ENCODE measurements around the gene PRKAR1A. TPM values are rescaled to one million over a fixed set of nuclear protein-coding genes. Genes with fewer than 3 reads are reported as not detected.

PRKAR1A gene
- total RNA-seq, 1 experiment from 2014 or later: 158 TPM

DNA sequence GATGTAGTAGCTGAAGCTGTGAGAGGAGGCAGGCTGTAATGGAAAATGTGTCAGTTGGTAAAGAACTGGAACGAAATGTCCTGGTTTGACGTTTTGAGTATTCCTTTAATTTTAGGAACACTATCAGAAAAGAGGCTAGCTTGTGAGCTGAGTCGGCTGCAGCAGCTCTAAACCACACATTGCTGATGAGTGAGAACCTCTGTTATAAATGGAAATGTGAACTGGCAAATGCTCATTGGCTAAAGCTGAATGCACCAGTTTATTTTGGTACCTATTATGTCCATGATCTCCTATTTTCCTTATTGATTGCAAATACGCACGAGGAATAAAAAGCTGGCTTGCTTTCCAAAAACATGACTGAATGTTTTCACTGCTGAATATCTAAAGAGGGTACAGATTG is 43.9 kb upstream of the PRKAR1A start:
- POLR2A ChIA-PET: interaction anchor here (1.3 kb wide), 1 partner anchor 44 kb away, joined by 4 read pairs; the partner anchor contains the start of gene PRKAR1A
- Mint-ChIP-seq H3K4me3 (no peak overlapping the region), H3K9me3 (no peaks in the 10 kb centered on the region), H3K36me3 (no peaks in the 10 kb centered on the region), H3K27ac (no peak overlapping the region), H3K27me3 (ENCODE audit: low read depth) (no peaks in the 10 kb centered on the region), H3K4me1 (0 out of 2 replicates have a peak, but pooled peaks cover 6% of the 10 kb centered on the region)
- DNase-seq (ENCODE audit: low spot score): no peak
- CTCF ChIA-PET: interaction anchor here (1.0 to 1.9 kb wide), 3 partner anchors 69 to 268 kb away, joined by 3 to 6 read pairs (median 3); no protein-coding TSS in a partner anchor
- ATAC-seq: no peak
- TF ChIP-seq, protein P1, sequence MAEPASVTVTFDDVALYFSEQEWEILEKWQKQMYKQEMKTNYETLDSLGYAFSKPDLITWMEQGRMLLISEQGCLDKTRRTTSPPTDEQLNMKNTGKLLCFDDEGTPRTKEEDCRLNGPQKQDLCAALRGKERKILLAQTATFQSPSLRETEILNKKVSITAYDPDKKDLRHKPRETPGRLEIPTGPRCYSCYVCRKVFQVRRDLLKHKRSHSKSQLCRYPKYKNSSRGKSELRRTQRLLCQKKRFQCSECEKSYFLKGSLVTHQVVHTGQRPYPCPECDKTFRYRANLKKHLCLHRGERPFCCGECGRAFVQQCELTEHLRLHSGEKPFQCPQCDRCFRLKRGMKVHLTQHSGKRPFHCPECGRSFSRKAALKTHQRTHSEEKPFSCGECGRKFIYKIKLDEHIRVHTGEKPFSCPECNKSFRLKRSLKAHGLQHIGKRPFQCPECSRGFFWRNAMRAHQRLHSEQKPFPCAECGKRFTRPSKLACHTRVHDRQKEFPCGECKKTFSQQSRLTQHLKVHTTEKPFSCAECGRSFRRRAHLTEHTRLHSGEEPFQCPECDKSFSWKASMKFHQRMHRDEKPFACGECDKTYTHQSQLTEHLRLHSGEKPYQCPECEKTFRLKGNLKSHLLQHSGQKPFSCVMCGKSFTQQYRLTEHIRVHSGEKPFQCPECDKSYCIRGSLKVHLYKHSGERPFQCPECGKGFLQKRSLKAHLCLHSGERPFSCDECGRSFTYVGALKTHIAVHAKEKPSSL (CRISPR knock-in tag; conservative IDR thresholded peaks at IDR 0.05): no peak
- TF ChIP-seq ZNF416 (CRISPR knock-in tag; IDR thresholded peaks at IDR 0.05): no peak
- TF ChIP-seq ATF3 (CRISPR knock-in tag; conservative IDR thresholded peaks at IDR 0.05): no peak
- no peak for TF ChIP-seq TEAD1 (CRISPR knock-in tag; IDR thresholded peaks at IDR 0.05)
- TF ChIP-seq AFF4 (CRISPR knock-in tag; IDR thresholded peaks at IDR 0.05; ENCODE audit: borderline replicate concordance): no peak
- TF ChIP-seq ESRRA (CRISPR knock-in tag; IDR thresholded peaks at IDR 0.05; ENCODE audit: borderline replicate concordance): no peak
- no peak for TF ChIP-seq CREB1 (CRISPR knock-in tag; IDR thresholded peaks at IDR 0.05)
- TF ChIP-seq FOXK1 (CRISPR knock-in tag; IDR thresholded peaks at IDR 0.05): no peak
- TF ChIP-seq OVOL2 (CRISPR knock-in tag; IDR thresholded peaks at IDR 0.05; ENCODE audit: borderline replicate concordance): no peak
- no peak for TF ChIP-seq GTF2I (CRISPR knock-in tag; conservative IDR thresholded peaks at IDR 0.05)
- TF ChIP-seq, protein P2, sequence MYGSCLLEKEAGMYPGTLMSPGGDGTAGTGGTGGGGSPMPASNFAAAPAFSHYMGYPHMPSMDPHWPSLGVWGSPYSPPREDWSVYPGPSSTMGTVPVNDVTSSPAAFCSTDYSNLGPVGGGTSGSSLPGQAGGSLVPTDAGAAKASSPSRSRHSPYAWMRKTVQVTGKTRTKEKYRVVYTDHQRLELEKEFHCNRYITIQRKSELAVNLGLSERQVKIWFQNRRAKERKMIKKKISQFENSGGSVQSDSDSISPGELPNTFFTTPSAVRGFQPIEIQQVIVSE (CRISPR knock-in tag; IDR thresholded peaks at IDR 0.05; ENCODE audit: borderline replicate concordance): no peak
- no peak for TF ChIP-seq ZNF138 (CRISPR knock-in tag; conservative IDR thresholded peaks at IDR 0.05)
- TF ChIP-seq NR2C2 (CRISPR knock-in tag; IDR thresholded peaks at IDR 0.05): no peak
- TF ChIP-seq CTCF (IDR thresholded peaks at IDR 0.05): no peak
- TF ChIP-seq TCF7 (CRISPR knock-in tag; IDR thresholded peaks at IDR 0.05; ENCODE audit: low read depth): no peak
- no peak for TF ChIP-seq JAZF1 (CRISPR knock-in tag; IDR thresholded peaks at IDR 0.05)
- TF ChIP-seq ZNF512 (CRISPR knock-in tag; IDR thresholded peaks at IDR 0.05; ENCODE audit: borderline replicate concordance): no peak
- TF ChIP-seq PREB (CRISPR knock-in tag; IDR thresholded peaks at IDR 0.05; ENCODE audit: borderline replicate concordance): no peak
- TF ChIP-seq, protein P3, sequence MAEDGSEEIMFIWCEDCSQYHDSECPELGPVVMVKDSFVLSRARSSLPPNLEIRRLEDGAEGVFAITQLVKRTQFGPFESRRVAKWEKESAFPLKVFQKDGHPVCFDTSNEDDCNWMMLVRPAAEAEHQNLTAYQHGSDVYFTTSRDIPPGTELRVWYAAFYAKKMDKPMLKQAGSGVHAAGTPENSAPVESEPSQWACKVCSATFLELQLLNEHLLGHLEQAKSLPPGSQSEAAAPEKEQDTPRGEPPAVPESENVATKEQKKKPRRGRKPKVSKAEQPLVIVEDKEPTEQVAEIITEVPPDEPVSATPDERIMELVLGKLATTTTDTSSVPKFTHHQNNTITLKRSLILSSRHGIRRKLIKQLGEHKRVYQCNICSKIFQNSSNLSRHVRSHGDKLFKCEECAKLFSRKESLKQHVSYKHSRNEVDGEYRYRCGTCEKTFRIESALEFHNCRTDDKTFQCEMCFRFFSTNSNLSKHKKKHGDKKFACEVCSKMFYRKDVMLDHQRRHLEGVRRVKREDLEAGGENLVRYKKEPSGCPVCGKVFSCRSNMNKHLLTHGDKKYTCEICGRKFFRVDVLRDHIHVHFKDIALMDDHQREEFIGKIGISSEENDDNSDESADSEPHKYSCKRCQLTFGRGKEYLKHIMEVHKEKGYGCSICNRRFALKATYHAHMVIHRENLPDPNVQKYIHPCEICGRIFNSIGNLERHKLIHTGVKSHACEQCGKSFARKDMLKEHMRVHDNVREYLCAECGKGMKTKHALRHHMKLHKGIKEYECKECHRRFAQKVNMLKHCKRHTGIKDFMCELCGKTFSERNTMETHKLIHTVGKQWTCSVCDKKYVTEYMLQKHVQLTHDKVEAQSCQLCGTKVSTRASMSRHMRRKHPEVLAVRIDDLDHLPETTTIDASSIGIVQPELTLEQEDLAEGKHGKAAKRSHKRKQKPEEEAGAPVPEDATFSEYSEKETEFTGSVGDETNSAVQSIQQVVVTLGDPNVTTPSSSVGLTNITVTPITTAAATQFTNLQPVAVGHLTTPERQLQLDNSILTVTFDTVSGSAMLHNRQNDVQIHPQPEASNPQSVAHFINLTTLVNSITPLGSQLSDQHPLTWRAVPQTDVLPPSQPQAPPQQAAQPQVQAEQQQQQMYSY (CRISPR knock-in tag; IDR thresholded peaks at IDR 0.05): no peak

Measured in WTC11 (cell line).